HG03159 (cell line): ENCODE measurements around the gene PDCD1.

Source experiments
- ATAC-seq: cut with Tn5 transposase; IDR thresholded peaks from one replicate; pipeline ENCODE4 v1.9.1; 2021; ENCODE audit warnings: mild to moderate bottlenecking, moderate library complexity; ENCODE audit not compliant: unreplicated experiment

PDCD1 gene

GRCh38 chr2:241865957-241866789 is 7.5 kb upstream of the PDCD1 start:
- no peak for ATAC-seq

GRCh38 chr2:241865416-241865956 is 6.8 kb upstream of the PDCD1 start:
- no peak for ATAC-seq

- ATAC-seq = no peak
Measured at GRCh38 chr2:241864850-241865213, 6.1 kb upstream of the PDCD1 start.

- no peak for ATAC-seq
Measured at GRCh38 chr2:241864168-241864849, 5.6 kb upstream of the PDCD1 start.

- no peak for ATAC-seq
Measured at GRCh38 chr2:241863536-241863954, 4.9 kb upstream of the PDCD1 start.

GRCh38 chr2:241862775-241863535 is 4.3 kb upstream of the PDCD1 start:
- no peak for ATAC-seq

- no peak for ATAC-seq
Measured at GRCh38 chr2:241862093-241862492, 3.4 kb upstream of the PDCD1 start.

- ATAC-seq = no peak
Measured at GRCh38 chr2:241861264-241861663, 2.6 kb upstream of the PDCD1 start.

- ATAC-seq = no peak
Measured at GRCh38 chr2:241860184-241861078, 1.7 kb upstream of the PDCD1 start.

- ATAC-seq = peak; percentile 54
Measured at GRCh38 chr2:241859436-241860183, 916 bp upstream of the PDCD1 start.

GRCh38 chr2:241859017-241859435 is 332 bp upstream of the PDCD1 start:
- peak; percentile 18 for ATAC-seq

GRCh38 chr2:241857572-241858121 is 1.0 kb downstream of the PDCD1 start:
- no peak for ATAC-seq

GRCh38 chr2:241857041-241857541 is 1.6 kb downstream of the PDCD1 start:
- ATAC-seq = no peak

GRCh38 chr2:241855888-241856422 is 2.7 kb downstream of the PDCD1 start:
- no peak for ATAC-seq

- no peak for ATAC-seq
Measured at GRCh38 chr2:241855245-241855887, 3.3 kb downstream of the PDCD1 start.

- ATAC-seq = no peak
Measured at GRCh38 chr2:241854342-241855244, 4.1 kb downstream of the PDCD1 start.

GRCh38 chr2:241853651-241854341 is 4.9 kb downstream of the PDCD1 start:
- no peak for ATAC-seq
